ENCODE data around the gene CPM. TPM values are rescaled to one million over a fixed set of nuclear protein-coding genes. Genes with fewer than 3 reads are reported as not detected.
A peak's percentile ranks its signal among the peaks of the same experiment; 100 is the strongest.
"Not testable (repeated sequence)": the region's sequence is repeated elsewhere in the genome, so short reads cannot be mapped to it uniquely, and the experiment has no call there.

CPM gene
- total RNA-seq, 6 experiments from 2014 or later: 1.4 to 3.0 (median 2.3) TPM

- Mint-ChIP-seq H3K36me3 (ENCODE audit: low read depth) (no peaks in the 10 kb centered on the region), H3K4me3 (no peak overlapping the region), H3K9me3 (no peaks in the 10 kb centered on the region), H3K4me1 (ENCODE audit: low read depth) (peaks cover 29% of the 10 kb centered on the region), H3K27me3 (ENCODE audit: insufficient read depth) (peaks cover 4% of the 10 kb centered on the region), H3K27ac (no peak overlapping the region)
- DNase-seq: no peak
- TF ChIP-seq, protein P1, sequence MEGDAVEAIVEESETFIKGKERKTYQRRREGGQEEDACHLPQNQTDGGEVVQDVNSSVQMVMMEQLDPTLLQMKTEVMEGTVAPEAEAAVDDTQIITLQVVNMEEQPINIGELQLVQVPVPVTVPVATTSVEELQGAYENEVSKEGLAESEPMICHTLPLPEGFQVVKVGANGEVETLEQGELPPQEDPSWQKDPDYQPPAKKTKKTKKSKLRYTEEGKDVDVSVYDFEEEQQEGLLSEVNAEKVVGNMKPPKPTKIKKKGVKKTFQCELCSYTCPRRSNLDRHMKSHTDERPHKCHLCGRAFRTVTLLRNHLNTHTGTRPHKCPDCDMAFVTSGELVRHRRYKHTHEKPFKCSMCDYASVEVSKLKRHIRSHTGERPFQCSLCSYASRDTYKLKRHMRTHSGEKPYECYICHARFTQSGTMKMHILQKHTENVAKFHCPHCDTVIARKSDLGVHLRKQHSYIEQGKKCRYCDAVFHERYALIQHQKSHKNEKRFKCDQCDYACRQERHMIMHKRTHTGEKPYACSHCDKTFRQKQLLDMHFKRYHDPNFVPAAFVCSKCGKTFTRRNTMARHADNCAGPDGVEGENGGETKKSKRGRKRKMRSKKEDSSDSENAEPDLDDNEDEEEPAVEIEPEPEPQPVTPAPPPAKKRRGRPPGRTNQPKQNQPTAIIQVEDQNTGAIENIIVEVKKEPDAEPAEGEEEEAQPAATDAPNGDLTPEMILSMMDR (IDR thresholded peaks at IDR 0.05): no peak
These were observed 65.4 kb downstream of the CPM start for GRCh38 chr12:68867606-68868005.

GRCh38 chr12:68866950-68867349 is 66.0 kb downstream of the CPM start:
- Mint-ChIP-seq H3K27ac (no peak overlapping the region), H3K9me3 (no peaks in the 10 kb centered on the region), H3K36me3 (ENCODE audit: low read depth) (no peaks in the 10 kb centered on the region), H3K4me3 (no peak overlapping the region), H3K4me1 (ENCODE audit: low read depth) (peaks cover 29% of the 10 kb centered on the region), H3K27me3 (ENCODE audit: insufficient read depth) (peaks cover 4% of the 10 kb centered on the region)
- TF ChIP-seq, protein P1 (IDR thresholded peaks at IDR 0.05): no peak
- no peak for DNase-seq

GRCh38 chr12:68865399-68866164 is 67.4 kb downstream of the CPM start:
- Mint-ChIP-seq H3K4me1 (ENCODE audit: low read depth) (peaks cover 29% of the 10 kb centered on the region), H3K27ac (no peak overlapping the region), H3K27me3 (ENCODE audit: insufficient read depth) (peaks cover 4% of the 10 kb centered on the region), H3K9me3 (no peaks in the 10 kb centered on the region), H3K36me3 (ENCODE audit: low read depth) (no peaks in the 10 kb centered on the region), H3K4me3 (no peak overlapping the region)
- DNase-seq: no peak
- TF ChIP-seq, protein P1 (IDR thresholded peaks at IDR 0.05): no peak

DNA sequence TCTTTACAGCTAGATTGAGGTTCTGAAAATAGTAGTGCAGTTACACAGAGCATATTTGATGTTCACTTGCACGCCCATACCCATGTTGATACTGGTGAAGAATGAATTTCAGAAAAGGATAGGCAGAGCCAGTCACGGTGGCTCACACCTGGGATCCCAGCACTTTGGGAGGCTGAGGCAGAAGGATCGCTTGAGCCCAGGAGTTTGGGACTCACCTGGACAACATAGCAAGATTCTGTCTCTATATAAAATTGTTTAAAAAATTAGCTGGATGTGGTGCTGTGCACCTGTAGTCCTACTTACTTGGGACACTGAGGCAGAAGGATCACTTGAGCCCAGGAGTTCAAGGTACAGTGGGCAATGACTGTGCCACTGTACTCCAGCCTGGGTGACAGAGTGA is 68.4 kb downstream of the CPM start:
- Mint-ChIP-seq H3K36me3 (ENCODE audit: low read depth) (no peaks in the 10 kb centered on the region), H3K4me1 (ENCODE audit: low read depth) (peaks cover 29% of the 10 kb centered on the region), H3K9me3 (no peaks in the 10 kb centered on the region), H3K27me3 (ENCODE audit: insufficient read depth) (peaks cover 4% of the 10 kb centered on the region), H3K4me3 (no peak overlapping the region), H3K27ac (no peak overlapping the region)
- no peak for DNase-seq
- TF ChIP-seq, protein P1 (IDR thresholded peaks at IDR 0.05): no peak

GRCh38 chr12:68863886-68864454 is 69.0 kb downstream of the CPM start:
- TF ChIP-seq, protein P1 (IDR thresholded peaks at IDR 0.05): peak; percentile 91
- Mint-ChIP-seq H3K4me3 (peak overlapping the region; percentile 30; the same call in 1 of the 2 replicates), H3K4me1 (ENCODE audit: low read depth) (peaks cover 29% of the 10 kb centered on the region)
- not testable (repeated sequence) for H3K27me3 Mint-ChIP-seq (ENCODE audit: insufficient read depth); H3K9me3 Mint-ChIP-seq; H3K36me3 Mint-ChIP-seq (ENCODE audit: low read depth); H3K27ac Mint-ChIP-seq
- peak; percentile 53 for DNase-seq
